GM18508 (cell line): Measurements from ENCODE around the gene CEP70.
A peak's percentile ranks its signal among the peaks of the same experiment; 100 is the strongest.
"Not testable (repeated sequence)": the region's sequence is repeated elsewhere in the genome, so short reads cannot be mapped to it uniquely, and the experiment has no call there.

Experiments
- ATAC-seq: cut with Tn5 transposase; IDR thresholded peaks from one replicate; pipeline ENCODE4 v1.9.1; 2021; ENCODE audit warnings: moderate number of reproducible peaks; ENCODE audit not compliant: insufficient read depth, unreplicated experiment

CEP70 gene

GRCh38 chr3:138594150-138594934, at the start of gene CEP70:
Gene CEP70, minus strand, starts transcription at chr3:138594260. Its CDS starts 21,333 bp downstream, at chr3:138572927.
- ATAC-seq = peak; percentile 74

- ATAC-seq = no peak
Measured at GRCh38 chr3:138642927-138643253, 48.8 kb upstream of the CEP70 start.

GRCh38 chr3:138642226-138642926, 48.3 kb upstream of the CEP70 start:
- no peak for ATAC-seq

- ATAC-seq = no peak
Measured at GRCh38 chr3:138640537-138640936, 46.5 kb upstream of the CEP70 start.

GRCh38 chr3:138638641-138639040, 44.6 kb upstream of the CEP70 start:
- ATAC-seq = no peak

GRCh38 chr3:138629526-138629925, 35.5 kb upstream of the CEP70 start:
- no peak for ATAC-seq

- ATAC-seq = no peak
Measured at GRCh38 chr3:138625707-138626365, 31.8 kb upstream of the CEP70 start.

GRCh38 chr3:138624518-138624917, 30.5 kb upstream of the CEP70 start:
- no peak for ATAC-seq

GRCh38 chr3:138620431-138620830, 26.4 kb upstream of the CEP70 start:
- ATAC-seq = no peak

GRCh38 chr3:138615462-138615861, 21.4 kb upstream of the CEP70 start:
- no peak for ATAC-seq

- no peak for ATAC-seq
Measured at GRCh38 chr3:138609898-138610266, 15.8 kb upstream of the CEP70 start.

- ATAC-seq = peak; percentile 44
Measured at GRCh38 chr3:138608322-138609135, 14.5 kb upstream of the CEP70 start, which contains the start of gene FAIM. Gene FAIM, plus strand, starts transcription at chr3:138608771. Its CDS starts 10,956 bp downstream, at chr3:138619727.

GRCh38 chr3:138604106-138604595, 10.1 kb upstream of the CEP70 start:
- ATAC-seq = not testable (repeated sequence)

GRCh38 chr3:138601661-138602060, 7.6 kb upstream of the CEP70 start:
- not testable (repeated sequence) for ATAC-seq

- ATAC-seq = no peak
Measured at GRCh38 chr3:138600100-138600745, 6.2 kb upstream of the CEP70 start.

GRCh38 chr3:138598534-138598933, 4.5 kb upstream of the CEP70 start:
- ATAC-seq = no peak

GRCh38 chr3:138597186-138597976, 3.3 kb upstream of the CEP70 start:
- ATAC-seq = not testable (repeated sequence)

- no peak for ATAC-seq
Measured at GRCh38 chr3:138594935-138595610, 1.0 kb upstream of the CEP70 start.
